T-cell (primary cell): ENCODE data around the gene CYP2R1. TPM values are rescaled to one million over a fixed set of nuclear protein-coding genes. Genes with fewer than 3 reads are reported as not detected.
"Not testable (repeated sequence)": the region's sequence is repeated elsewhere in the genome, so short reads cannot be mapped to it uniquely, and the experiment has no call there.

Experiments used
- ATAC-seq, 4 experiments: fragments of 200-7000 bp in 3 of 4; fragments of 150-1000 bp in 1 of 4; cut with Tn5 transposase; replicated peaks in 1 of 4; 1 replicate in 3 of 4; 2 replicates in 1 of 4; pipeline ENCODE4 v1.10.0; 2021; ENCODE audit warnings: moderate library complexity in 3 of 4, mild to moderate bottlenecking in 2 of 4, moderate number of reproducible peaks in 1 of 4
- CTCF ChIA-PET, 2 donors: fragments of 300-600 bp; sonication (Branson Sonifier 250); formaldehyde crosslinking; loops; one replicate each; lab custom pipeline; 2022; ENCODE audit warnings: antibody characterized with exemption in 2 of 2; lab: Charles Lee
- POLR2A ChIA-PET, 2 donors: fragments of 300-600 bp; sonication (Branson Sonifier 250); formaldehyde crosslinking; loops; one replicate each; lab custom pipeline; 2022; ENCODE audit warnings: antibody characterized with exemption in 2 of 2; lab: Charles Lee
- DNase-seq, 35 experiments: peaks; one replicate each; pipeline versions ENCODE4 v3.0.0 to v3.0.0-alpha.2; 2013 to 2023
- H3K27ac ChIP-seq: one replicate; pipeline ENCODE4 v1.5.1; 2013; ENCODE audit warnings: low read length
- H3K27me3 ChIP-seq, 2 experiments: replicated peaks in 1 of 2; 1 replicate in 1 of 2; 2 replicates in 1 of 2; pipeline versions ENCODE4 v1.6.1 to v1.7.0; 2013; ENCODE audit warnings: low read length in 1 of 2, mixed read lengths in 1 of 2; ENCODE audit not compliant: control insufficient read depth in 2 of 2, insufficient read depth in 2 of 2; ENCODE audit errors: extremely low read depth in 1 of 2
- H3K36me3 ChIP-seq, 2 donors: 1 replicate in 1 of 2; 2 replicates in 1 of 2; pipeline versions ENCODE4 v1.6.1 to v1.7.0; 2013; ENCODE audit warnings: low read length in 1 of 2; ENCODE audit not compliant: control insufficient read depth in 2 of 2, insufficient read depth in 1 of 2; ENCODE audit errors: extremely low read depth in 1 of 2
- H3K4me1 ChIP-seq, 2 experiments: 1 replicate in 1 of 2; 2 replicates in 1 of 2; pipeline versions ENCODE4 v1.6.1 to v1.7.0; 2013; ENCODE audit warnings: low read length in 2 of 2, mixed read lengths in 1 of 2; ENCODE audit not compliant: insufficient read depth in 2 of 2, control insufficient read depth in 1 of 2; ENCODE audit errors: extremely low read depth in 1 of 2
- H3K4me3 ChIP-seq, 2 donors: 1 replicate in 1 of 2; 2 replicates in 1 of 2; pipeline versions ENCODE4 v1.5.1 to v1.7.0; 2013; ENCODE audit warnings: mild to moderate bottlenecking in 2 of 2, low read length in 1 of 2, moderate library complexity in 1 of 2; ENCODE audit not compliant: control insufficient read depth in 1 of 2; ENCODE audit errors: extremely low read depth in 1 of 2
- H3K9me3 ChIP-seq: 2 replicates; pipeline ENCODE4 v1.7.0; 2013
- H3K27ac Mint-ChIP-seq, 2 donors: one replicate each; pipeline ENCODE4 v1.8.0; 2020 to 2021; ENCODE audit warnings: mild to moderate bottlenecking in 2 of 2, mixed read lengths in 2 of 2
- H3K27me3 Mint-ChIP-seq, 2 donors: one replicate each; pipeline ENCODE4 v1.8.0; 2021 to 2022; ENCODE audit warnings: mixed read lengths in 2 of 2
- H3K36me3 Mint-ChIP-seq: one replicate; pipeline ENCODE4 v1.8.0; 2021; ENCODE audit warnings: mixed read lengths
- H3K4me1 Mint-ChIP-seq, 3 donors: one replicate each; pipeline ENCODE4 v1.8.0; 2020 to 2022; ENCODE audit warnings: mixed read lengths in 3 of 3, mild to moderate bottlenecking in 1 of 3
- H3K4me3 Mint-ChIP-seq, 3 donors: one replicate each; pipeline ENCODE4 v1.8.0; 2020 to 2022; ENCODE audit warnings: mild to moderate bottlenecking in 3 of 3, mixed read lengths in 3 of 3, moderate library complexity in 3 of 3
- H3K9me3 Mint-ChIP-seq, 3 donors: one replicate each; pipeline ENCODE4 v1.8.0; 2020 to 2022; ENCODE audit warnings: mixed read lengths in 3 of 3
- WGBS: methylation state at CpG from one replicate; pipeline ENCODE4 v1.1.5; 2013; ENCODE audit warnings: missing lambda C conversion rate; ENCODE audit not compliant: insufficient coverage; 5-methylcytosine and 5-hydroxymethylcytosine counted together
- total RNA-seq, 35 experiments: library from RNA in 6 of 35; stranded (reverse) in 6 of 35; fragments of 120-200 nt in 1 of 35; gene quantifications; one replicate each; pipeline versions ENCODE4 v1.2.1 to v1.2.4 and lab custom pipeline; 2013 to 2026

The CYP2R1 gene
- total RNA-seq, 5 donors from 2014 or later (not counting 1 experiment from before 2014, with no cell fraction given) = 17.9 to 23.3 (median 19.1) TPM

GRCh38 chr11:14872032-14872431, 20.0 kb downstream of the CYP2R1 start:
- Histone ChIP-seq H3K4me1 (no peaks in the 10 kb centered on the region), H3K27ac (no peak overlapping the region), H3K27me3 (no peaks in the 10 kb centered on the region), H3K36me3 (peaks cover 5 to 52% of the 10 kb centered on the region in 2 donors), H3K4me3 (no peak overlapping the region), H3K9me3 (no peaks in the 10 kb centered on the region)
- peaks cover 66% of the 10 kb centered on the region for H3K36me3 Mint-ChIP-seq
- no peak for DNase-seq
- no peaks in the 10 kb centered on the region for H3K27me3 Mint-ChIP-seq
- no peaks in the 10 kb centered on the region for H3K9me3 Mint-ChIP-seq
- no peak overlapping the region for H3K4me3 Mint-ChIP-seq
- peaks cover 0 to 14% (median 4%) of the 10 kb centered on the region in 3 donors for H3K4me1 Mint-ChIP-seq
- peak overlapping the region; percentile 14 to 57 for H3K27ac Mint-ChIP-seq
- CTCF ChIA-PET = interaction anchor here (0.5 to 0.9 kb wide), 2 partner anchors 15 to 417 kb away, joined by 3 to 7 read pairs; no protein-coding TSS in a partner anchor
- no peak for ATAC-seq
- POLR2A ChIA-PET = no interaction called here

- H3K4me3 Mint-ChIP-seq, H3K27me3 Mint-ChIP-seq, H3K4me1 ChIP-seq, H3K27ac ChIP-seq, ATAC-seq, DNase-seq, H3K4me3 ChIP-seq, H3K9me3 ChIP-seq, H3K4me1 Mint-ChIP-seq, POLR2A ChIA-PET, CTCF ChIA-PET, H3K27me3 ChIP-seq: not testable (repeated sequence)
- H3K27ac Mint-ChIP-seq = peak overlapping the region in 1 of 2 donors; percentile 8
- H3K36me3 ChIP-seq = peaks cover 5 to 40% of the 10 kb centered on the region in 2 donors
- WGBS = no CpG with 5 or more reads among the region's 4 CpGs
- peaks cover 58% of the 10 kb centered on the region for H3K36me3 Mint-ChIP-seq
- peaks cover 0 to 11% (median 0%) of the 10 kb centered on the region in 3 donors for H3K9me3 Mint-ChIP-seq
Observed at GRCh38 chr11:14863775-14864174, 28.3 kb downstream of the CYP2R1 start.

- Mint-ChIP-seq H3K4me1 (peaks cover 6 to 12% (median 9%) of the 10 kb centered on the region in 3 donors), H3K36me3 (peaks cover 64% of the 10 kb centered on the region), H3K9me3 (peaks cover 0 to 11% (median 0%) of the 10 kb centered on the region in 3 donors), H3K27me3 (no peaks in the 10 kb centered on the region), H3K27ac (peak overlapping the region in 1 of 2 donors; percentile 58), H3K4me3 (no peak overlapping the region)
- ChIA-PET CTCF (interaction anchor here in 1 of 2 donors (2.1 kb wide), 1 partner anchor 46 kb away, joined by 11 read pairs; no protein-coding TSS in a partner anchor), POLR2A (no interaction called here)
- Histone ChIP-seq H3K4me3 (no peak overlapping the region), H3K9me3 (no peaks in the 10 kb centered on the region), H3K27ac (no peak overlapping the region), H3K27me3 (no peaks in the 10 kb centered on the region), H3K36me3 (peaks cover 0 to 36% of the 10 kb centered on the region in 2 donors), H3K4me1 (no peaks in the 10 kb centered on the region)
- 100% methylated on average over 1 of the region's 1 CpG for WGBS
- ATAC-seq (no peak), DNase-seq (no peak)
Observed at GRCh38 chr11:14861680-14862079, 30.4 kb downstream of the CYP2R1 start.

- Mint-ChIP-seq H3K27ac (no peak overlapping the region), H3K4me1 (peaks cover 10 to 17% (median 16%) of the 10 kb centered on the region in 3 donors), H3K4me3 (no peak overlapping the region), H3K27me3 (no peaks in the 10 kb centered on the region), H3K9me3 (peaks cover 0 to 11% (median 0%) of the 10 kb centered on the region in 3 donors), H3K36me3 (peaks cover 71% of the 10 kb centered on the region)
- ChIA-PET POLR2A (interaction anchor here in 1 of 2 donors (0.5 kb wide), 1 partner anchor 68 kb away, joined by 3 read pairs; no protein-coding TSS in a partner anchor), CTCF (interaction anchor here (0.6 to 2.1 kb wide), 3 partner anchors 32 to 48 kb away, joined by 3 to 11 read pairs (median 3); partner anchors contain the start of gene CYP2R1 (in 1 of the 2))
- no peak overlapping the region for H3K27ac ChIP-seq
- ATAC-seq (no peak), DNase-seq (no peak)
- no peaks in the 10 kb centered on the region for H3K27me3 ChIP-seq
- H3K4me1 ChIP-seq = no peaks in the 10 kb centered on the region
- H3K9me3 ChIP-seq = no peaks in the 10 kb centered on the region
- no peak overlapping the region for H3K4me3 ChIP-seq
- WGBS = no CpG with 5 or more reads among the region's 2 CpGs
- peaks cover 0 to 36% of the 10 kb centered on the region in 2 donors for H3K36me3 ChIP-seq
Observed at GRCh38 chr11:14860511-14860910, 31.5 kb downstream of the CYP2R1 start.

GRCh38 chr11:14858404-14858803, 33.6 kb downstream of the CYP2R1 start:
- POLR2A ChIA-PET = interaction anchor here in 1 of 2 donors (0.6 to 0.7 kb wide), 2 partner anchors 95 to 320 kb away, joined by 3 to 4 read pairs; no protein-coding TSS in a partner anchor
- Histone ChIP-seq H3K4me1 (no peaks in the 10 kb centered on the region), H3K9me3 (no peaks in the 10 kb centered on the region), H3K27ac (no peak overlapping the region), H3K4me3 (no peak overlapping the region), H3K36me3 (peaks cover 0 to 36% of the 10 kb centered on the region in 2 donors), H3K27me3 (no peaks in the 10 kb centered on the region)
- H3K27me3 Mint-ChIP-seq = no peaks in the 10 kb centered on the region
- peaks cover 74% of the 10 kb centered on the region for H3K36me3 Mint-ChIP-seq
- ATAC-seq = no peak
- H3K9me3 Mint-ChIP-seq = peaks cover 0 to 5% (median 0%) of the 10 kb centered on the region in 3 donors
- H3K4me1 Mint-ChIP-seq = peaks cover 22 to 24% (median 22%) of the 10 kb centered on the region in 3 donors
- CTCF ChIA-PET = no interaction called here
- DNase-seq = no peak
- no CpG with 5 or more reads among the region's 1 CpG for WGBS
- no peak overlapping the region for H3K27ac Mint-ChIP-seq
- no peak overlapping the region for H3K4me3 Mint-ChIP-seq

- no peaks in the 10 kb centered on the region for H3K4me1 ChIP-seq
- peaks cover 0 to 32% of the 10 kb centered on the region in 2 donors for H3K36me3 ChIP-seq
- H3K27ac Mint-ChIP-seq = peak overlapping the region in 1 of 2 donors; percentile 1
- ATAC-seq (no peak), DNase-seq (no peak)
- no peak overlapping the region for H3K4me3 Mint-ChIP-seq
- ChIA-PET POLR2A (interaction anchor here in 1 of 2 donors (0.5 to 0.7 kb wide), 2 partner anchors 46 to 319 kb away, joined by 3 read pairs; no protein-coding TSS in a partner anchor), CTCF (no interaction called here)
- H3K27me3 ChIP-seq = no peaks in the 10 kb centered on the region
- H3K27me3 Mint-ChIP-seq = no peaks in the 10 kb centered on the region
- H3K9me3 ChIP-seq = no peaks in the 10 kb centered on the region
- H3K4me1 Mint-ChIP-seq = peaks cover 22 to 26% (median 24%) of the 10 kb centered on the region in 3 donors
- no CpG with 5 or more reads among the region's 3 CpGs for WGBS
- H3K36me3 Mint-ChIP-seq = peaks cover 76% of the 10 kb centered on the region
- H3K27ac ChIP-seq = no peak overlapping the region
- no peaks in the 10 kb centered on the region for H3K9me3 Mint-ChIP-seq
- no peak overlapping the region for H3K4me3 ChIP-seq
Observed at GRCh38 chr11:14857621-14858020, 34.4 kb downstream of the CYP2R1 start.
